Fibroblast of skin of left biceps (primary cell): ENCODE results near the gene EIF2A.
"Not testable (repeated sequence)": the region's sequence is repeated elsewhere in the genome, so short reads cannot be mapped to it uniquely, and the experiment has no call there.

Source experiments
- DNase-seq, 2 experiments: peaks; one replicate each; pipeline ENCODE4 v3.0.0-alpha.2; 2013; ENCODE audit warnings: low read depth in 2 of 2

The EIF2A gene

GRCh38 chr3:150546226-150547044 lies at the start of gene EIF2A, which contains the start of gene SERP1:
Gene EIF2A, plus strand, starts transcription at chr3:150546787. Its CDS starts 16 bp downstream, at chr3:150546803.
Gene SERP1, minus strand, starts transcription at chr3:150546496. Its CDS starts 361 bp downstream, at chr3:150546135.
- peak; percentile 98 for DNase-seq

- peak; percentile 2 to 6 for DNase-seq
These were observed 48.6 kb upstream of the EIF2A start for GRCh38 chr3:150497956-150498355.

GRCh38 chr3:150500960-150501359 lies 45.6 kb upstream of the EIF2A start:
- DNase-seq, result not testable (repeated sequence)

- DNase-seq, result no peak
These were observed 43.0 kb upstream of the EIF2A start for GRCh38 chr3:150503402-150504099.

GRCh38 chr3:150504483-150504882 lies 42.1 kb upstream of the EIF2A start:
- no peak for DNase-seq

GRCh38 chr3:150508401-150508800 lies 38.2 kb upstream of the EIF2A start:
- DNase-seq, result no peak

GRCh38 chr3:150509780-150510179 lies 36.8 kb upstream of the EIF2A start:
- no peak for DNase-seq

- DNase-seq, result no peak
These were observed 35.3 kb upstream of the EIF2A start for GRCh38 chr3:150511122-150511821.

- DNase-seq, result no peak
These were observed 31.4 kb upstream of the EIF2A start for GRCh38 chr3:150515210-150515609.

GRCh38 chr3:150519026-150519425 lies 27.6 kb upstream of the EIF2A start:
- DNase-seq, result no peak

GRCh38 chr3:150520408-150520807 lies 26.2 kb upstream of the EIF2A start:
- DNase-seq, result no peak

GRCh38 chr3:150521463-150521862 lies 25.1 kb upstream of the EIF2A start:
- no peak for DNase-seq

GRCh38 chr3:150523538-150523937 lies 23.0 kb upstream of the EIF2A start:
- no peak for DNase-seq

GRCh38 chr3:150527464-150528255 lies 18.9 kb upstream of the EIF2A start:
- no peak for DNase-seq

GRCh38 chr3:150528354-150528797 lies 18.2 kb upstream of the EIF2A start:
- DNase-seq, result no peak

- DNase-seq, result no peak
These were observed 14.8 kb upstream of the EIF2A start for GRCh38 chr3:150531775-150532174.

- DNase-seq, result no peak
These were observed 11.4 kb upstream of the EIF2A start for GRCh38 chr3:150535204-150535603.

- no peak for DNase-seq
These were observed 8.0 kb upstream of the EIF2A start for GRCh38 chr3:150538324-150539208.

- DNase-seq, result no peak
These were observed 6.3 kb upstream of the EIF2A start for GRCh38 chr3:150540297-150540696.

GRCh38 chr3:150540991-150541390 lies 5.6 kb upstream of the EIF2A start:
- no peak for DNase-seq
